GM19395 (cell line): ENCODE data around the gene OPHN1.
A peak's percentile ranks its signal among the peaks of the same experiment; 100 is the strongest.

Source experiments
- ATAC-seq: cut with Tn5 transposase; IDR thresholded peaks from one replicate; pipeline ENCODE4 v1.9.1; 2021; ENCODE audit warnings: mild to moderate bottlenecking, moderate library complexity; ENCODE audit not compliant: unreplicated experiment

Gene OPHN1

GRCh38 chrX:68183612-68184214 is 249.6 kb downstream of the OPHN1 start:
- peak; percentile 57 for ATAC-seq

GRCh38 chrX:68180579-68180978 is 252.7 kb downstream of the OPHN1 start:
- ATAC-seq, result no peak

GRCh38 chrX:68179355-68179754 is 253.9 kb downstream of the OPHN1 start:
- no peak for ATAC-seq

GRCh38 chrX:68177542-68177941 is 255.8 kb downstream of the OPHN1 start:
- ATAC-seq, result no peak

- ATAC-seq, result no peak
Observed at GRCh38 chrX:68175562-68175961, 257.7 kb downstream of the OPHN1 start.

- ATAC-seq, result no peak
Observed at GRCh38 chrX:68163441-68163840, 269.9 kb downstream of the OPHN1 start.

- no peak for ATAC-seq
Observed at GRCh38 chrX:68147848-68148247, 285.4 kb downstream of the OPHN1 start.

- no peak for ATAC-seq
Observed at GRCh38 chrX:68146054-68146453, 287.2 kb downstream of the OPHN1 start.

GRCh38 chrX:68139791-68140190 is 293.5 kb downstream of the OPHN1 start:
- no peak for ATAC-seq

- no peak for ATAC-seq
Observed at GRCh38 chrX:68133181-68133580, 300.1 kb downstream of the OPHN1 start.

- no peak for ATAC-seq
Observed at GRCh38 chrX:68132749-68133148, 300.5 kb downstream of the OPHN1 start.

- ATAC-seq, result no peak
Observed at GRCh38 chrX:68121835-68122234, 311.5 kb downstream of the OPHN1 start.

- no peak for ATAC-seq
Observed at GRCh38 chrX:68121371-68121770, 311.9 kb downstream of the OPHN1 start.

- ATAC-seq, result no peak
Observed at GRCh38 chrX:68115371-68115770, 317.9 kb downstream of the OPHN1 start.

GRCh38 chrX:68114573-68115129 is 318.6 kb downstream of the OPHN1 start:
- no peak for ATAC-seq

- ATAC-seq, result no peak
Observed at GRCh38 chrX:68113837-68114572, 319.3 kb downstream of the OPHN1 start.

GRCh38 chrX:68112321-68112720 is 321.0 kb downstream of the OPHN1 start:
- no peak for ATAC-seq

GRCh38 chrX:68109162-68109561 is 324.1 kb downstream of the OPHN1 start:
- no peak for ATAC-seq

GRCh38 chrX:68098431-68098830 is 334.9 kb downstream of the OPHN1 start:
- no peak for ATAC-seq

GRCh38 chrX:68090266-68090665 is 343.0 kb downstream of the OPHN1 start:
- ATAC-seq, result no peak

GRCh38 chrX:68087526-68087925 is 345.8 kb downstream of the OPHN1 start:
- ATAC-seq, result no peak

GRCh38 chrX:68086709-68087108 is 346.6 kb downstream of the OPHN1 start:
- no peak for ATAC-seq
